CD1c-positive myeloid dendritic cell (primary cell): Measurements from ENCODE around the gene TBRG4.

ENCODE experiments used
- DNase-seq: peaks from one replicate; pipeline ENCODE4 v3.0.0-alpha.2; 2016; ENCODE audit errors: extremely low spot score

TBRG4 gene

GRCh38 chr7:45143616-45144015 is 32.1 kb upstream of the TBRG4 start:
- no peak for DNase-seq

GRCh38 chr7:45140827-45141226 is 29.3 kb upstream of the TBRG4 start:
- DNase-seq, result no peak

- DNase-seq, result no peak
Measured at GRCh38 chr7:45138433-45139267, 27.2 kb upstream of the TBRG4 start.

- DNase-seq, result peak; percentile 85
Measured at GRCh38 chr7:45136106-45137060, 24.9 kb upstream of the TBRG4 start.

- no peak for DNase-seq
Measured at GRCh38 chr7:45133877-45134276, 22.4 kb upstream of the TBRG4 start.

GRCh38 chr7:45133352-45133751 is 21.9 kb upstream of the TBRG4 start:
- no peak for DNase-seq

- no peak for DNase-seq
Measured at GRCh38 chr7:45132708-45133320, 21.3 kb upstream of the TBRG4 start.

- DNase-seq, result peak; percentile 10
Measured at GRCh38 chr7:45131891-45132290, 20.4 kb upstream of the TBRG4 start.

GRCh38 chr7:45130910-45131309 is 19.4 kb upstream of the TBRG4 start:
- DNase-seq, result no peak

GRCh38 chr7:45129906-45130305 is 18.4 kb upstream of the TBRG4 start:
- DNase-seq, result no peak

- no peak for DNase-seq
Measured at GRCh38 chr7:45129181-45129800, 17.8 kb upstream of the TBRG4 start.

GRCh38 chr7:45126920-45127319 is 15.4 kb upstream of the TBRG4 start:
- DNase-seq, result no peak

GRCh38 chr7:45126201-45126600 is 14.7 kb upstream of the TBRG4 start:
- DNase-seq, result no peak

- no peak for DNase-seq
Measured at GRCh38 chr7:45125193-45125904, 13.9 kb upstream of the TBRG4 start.

- DNase-seq, result no peak
Measured at GRCh38 chr7:45123913-45124710, 12.6 kb upstream of the TBRG4 start.

GRCh38 chr7:45122975-45123860 is 11.7 kb upstream of the TBRG4 start:
- DNase-seq, result no peak

GRCh38 chr7:45119550-45119949 is 8.1 kb upstream of the TBRG4 start:
- DNase-seq, result no peak

GRCh38 chr7:45118889-45119331 is 7.4 kb upstream of the TBRG4 start:
- no peak for DNase-seq

- DNase-seq, result no peak
Measured at GRCh38 chr7:45118292-45118691, 6.8 kb upstream of the TBRG4 start.
